A549 (cell line): ENCODE results near the gene SLC25A47. TPM values are rescaled to one million over a fixed set of nuclear protein-coding genes. Genes with fewer than 3 reads are reported as not detected.
"Not testable (repeated sequence)": the region's sequence is repeated elsewhere in the genome, so short reads cannot be mapped to it uniquely, and the experiment has no call there.

Experiments used
- ATAC-seq, 2 experiments: fragments of 200-7000 bp in 1 of 2; fragments of >200 bp in 1 of 2; cut with Nextera tagmentation in 1 of 2; cut with Tn5 transposase in 1 of 2; 3 replicates each; pipeline versions ENCODE4 v1.8.0 to v1.9.1; 2018 to 2020; ENCODE audit warnings: mild to moderate bottlenecking in 1 of 2, moderate library complexity in 1 of 2
- CTCF ChIA-PET: fragments of 300-600 bp; sonication (Branson Sonifier 250); formaldehyde crosslinking; extraction: SDS; loops from one replicate; lab custom pipeline; 2021; ENCODE audit warnings: antibody characterized with exemption, inconsistent platforms; lab: Yijun Ruan, JAX
- POLR2A ChIA-PET: fragments of 350-600 bp; formaldehyde crosslinking; extraction: SDS; loops from one replicate; lab custom pipeline; 2021; ENCODE audit warnings: antibody characterized with exemption, inconsistent platforms; lab: Yijun Ruan, JAX
- DNase-seq, 2 experiments: peaks; one replicate each; pipeline versions ENCODE4 v3.0.0 to v3.0.0-alpha.2; 2011 to 2016; ENCODE audit warnings: low read depth in 1 of 2, low spot score in 1 of 2
- FAIRE-seq: peaks from 2 replicates; lab custom pipeline; 2011; peaks lifted over from hg19 to GRCh38; lab: Jason Lieb, UNC
- H3K27ac ChIP-seq, 2 experiments: fragments of >200 bp; sonication (Bioruptor Twin); formaldehyde crosslinking; 3 replicates each; pipeline ENCODE4 v1.5.1; 2016 to 2017
- H3K4me1 ChIP-seq: fragments of >200 bp; sonication (Bioruptor Twin); formaldehyde crosslinking; 3 replicates; pipeline ENCODE4 v1.6.1; 2016
- H3K4me2 ChIP-seq: fragments of >200 bp; sonication (Bioruptor Twin); formaldehyde crosslinking; 3 replicates; pipeline ENCODE4 v1.6.1; 2016
- H3K4me3 ChIP-seq: fragments of >200 bp; sonication (Bioruptor Twin); formaldehyde crosslinking; 3 replicates; pipeline ENCODE4 v1.5.1; 2016
- H3K9me3 ChIP-seq: fragments of >200 bp; sonication (Bioruptor Twin); formaldehyde crosslinking; 3 replicates; pipeline ENCODE4 v1.6.1; 2016
- CBX2 ChIP-seq: fragments of 200-600 bp; sonication (generic); IDR thresholded peaks from 2 replicates; pipeline ENCODE4 v1.6.1; 2016; ENCODE audit warnings: low read depth, mild to moderate bottlenecking, borderline replicate concordance
- CBX8 ChIP-seq: fragments of 200-600 bp; sonication (generic); IDR thresholded peaks from 2 replicates; pipeline ENCODE4 v1.6.1; 2016
- CEBPB ChIP-seq, 2 experiments: fragments of >200 bp in 1 of 2; sonication (Bioruptor Twin) in 1 of 2; formaldehyde crosslinking in 1 of 2; IDR thresholded peaks; 2 replicates each; pipeline ENCODE4 v1.6.1; 2012 to 2016
- EHMT2 ChIP-seq: fragments of 200-600 bp; sonication (generic); IDR thresholded peaks from 2 replicates; pipeline ENCODE4 v1.6.1; 2016; ENCODE audit warnings: antibody characterized with exemption, low read depth, mild to moderate bottlenecking, moderate library complexity
- FOSL2 ChIP-seq, 2 experiments: fragments of 450-650 bp in 1 of 2; fragments of >200 bp in 1 of 2; sonication (Bioruptor Twin) in 1 of 2; formaldehyde crosslinking; IDR thresholded peaks; 2 replicates each; pipeline versions ENCODE4 v1.5.0 to v1.6.1; 2016 to 2020; ENCODE audit warnings: mild to moderate bottlenecking in 1 of 2, moderate library complexity in 1 of 2
- JUN ChIP-seq, 2 experiments: fragments of >200 bp; sonication (Bioruptor Twin); formaldehyde crosslinking; IDR thresholded peaks; 2 replicates in 1 of 2; 3 replicates in 1 of 2; pipeline ENCODE4 v1.6.1; 2016 to 2017
- JUNB ChIP-seq: fragments of >200 bp; sonication (Bioruptor Twin); formaldehyde crosslinking; IDR thresholded peaks from 2 replicates; pipeline ENCODE4 v1.6.1; 2016
- KDM5A ChIP-seq: fragments of 200-600 bp; sonication (generic); IDR thresholded peaks from 2 replicates; pipeline ENCODE4 v1.6.1; 2016; ENCODE audit warnings: antibody characterized with exemption, mild to moderate bottlenecking
- MAFK ChIP-seq: fragments of 450-650 bp; IDR thresholded peaks from 2 replicates; pipeline ENCODE4 v1.6.1; 2014; ENCODE audit not compliant: partially characterized antibody
- NR3C1 ChIP-seq: fragments of >200 bp; sonication (Bioruptor Twin); formaldehyde crosslinking; IDR thresholded peaks from 3 replicates; pipeline ENCODE4 v1.6.1; 2017
- RAD21 ChIP-seq, 2 experiments: fragments of >200 bp in 1 of 2; sonication (Bioruptor Twin) in 1 of 2; formaldehyde crosslinking in 1 of 2; IDR thresholded peaks in 1 of 2; conservative IDR thresholded peaks in 1 of 2; 2 replicates in 1 of 2; 3 replicates in 1 of 2; pipeline ENCODE4 v1.6.1; 2012 to 2018; ENCODE audit warnings: inconsistent platforms in 1 of 2
- RFX5 ChIP-seq: fragments of 450-650 bp; IDR thresholded peaks from 2 replicates; pipeline ENCODE4 v1.7.1; 2014; ENCODE audit warnings: antibody characterized with exemption, mild to moderate bottlenecking, moderate library complexity
- RNF2 ChIP-seq: fragments of 200-600 bp; sonication (generic); IDR thresholded peaks from 2 replicates; pipeline ENCODE4 v1.6.1; 2016; ENCODE audit warnings: low read depth, mild to moderate bottlenecking, antibody characterized with exemption, moderate library complexity, borderline replicate concordance
- WGBS: methylation state at CpG from one replicate; pipeline ENCODE4 v1.1.6; 2017; ENCODE audit errors: missing lambda C conversion rate; 5-methylcytosine and 5-hydroxymethylcytosine counted together
- polyA plus RNA-seq, 4 experiments: library from polyadenylated mRNA; depleted of rRNA in 3 of 4; stranded (reverse); fragments of >200 nt; fragmentation: RNase III in 1 of 4; extraction: RNeasy Plus Mini Kit Qiagen cat#74134 plus additional on column Dnase treatment in 1 of 4; gene quantifications; 2 replicates in 3 of 4; 3 replicates in 1 of 4; pipeline ENCODE4 v1.2.3, GENCODE V29; 2011 to 2017
- TF ChIP-seq, protein P1 (sequence below): fragments of 450-650 bp; IDR thresholded peaks from 2 replicates; pipeline ENCODE4 v1.6.1; 2014; ENCODE audit warnings: antibody characterized with exemption
- TF ChIP-seq, protein P2 (sequence below): IDR thresholded peaks from 2 replicates; pipeline ENCODE4 v1.6.1; 2012
- TF ChIP-seq, protein P3 (sequence below): fragments of 150-350 bp; IDR thresholded peaks from 2 replicates; pipeline ENCODE4 v1.6.1; 2014; ENCODE audit warnings: low read depth, mild to moderate bottlenecking, low read length
- TF ChIP-seq, protein P4 (sequence below): fragments of >200 bp; sonication (Bioruptor Twin); formaldehyde crosslinking; IDR thresholded peaks from 3 replicates; pipeline ENCODE4 v1.5.1; 2016
- TF ChIP-seq, protein P5 (sequence below): IDR thresholded peaks from 2 replicates; pipeline ENCODE4 v1.6.1; 2012; ENCODE audit warnings: low read depth, borderline replicate concordance

SLC25A47 gene
- polyA plus RNA-seq, 2 of the 4 experiments (the other 2 are of a cell fraction), result not detected

DNA sequence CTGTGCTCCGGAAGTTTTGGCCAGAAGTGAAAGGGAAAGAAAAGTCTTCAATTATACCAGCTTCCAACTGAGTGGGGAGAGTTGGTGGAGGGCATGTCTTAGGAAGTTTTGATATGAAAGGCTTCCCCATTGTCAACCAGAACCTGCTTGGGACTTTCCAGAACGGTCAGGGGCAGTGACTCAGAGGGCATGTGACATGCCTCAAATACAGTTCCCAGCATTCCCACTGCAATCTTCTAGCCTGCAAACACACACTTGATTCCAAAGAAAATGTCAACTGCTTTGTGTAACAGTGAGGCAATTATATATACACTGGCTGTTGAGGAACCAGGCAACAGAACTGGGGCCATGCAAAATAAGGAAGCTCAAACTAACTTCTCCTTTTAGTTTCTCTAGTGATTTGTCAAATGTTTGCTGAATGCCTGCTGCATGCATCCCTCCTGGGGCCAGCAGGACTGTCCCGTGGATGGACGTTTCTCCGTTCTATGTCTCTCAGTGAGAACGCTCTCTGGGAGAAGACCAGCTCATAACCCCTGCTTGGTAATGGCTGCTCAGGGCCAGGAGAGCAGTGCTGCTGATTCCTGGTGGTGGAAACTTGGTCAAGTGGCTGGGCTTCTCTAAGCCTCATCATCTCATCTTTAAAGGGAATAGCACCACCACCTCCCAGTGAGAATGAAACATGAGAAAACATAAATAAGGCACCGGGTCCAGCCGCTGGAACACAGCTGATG, 18.3 kb downstream of the SLC25A47 start:
- ChIA-PET CTCF (interaction anchor here (0.7 to 1.8 kb wide), 6 partner anchors 10 to 313 kb away, joined by 3 to 5 read pairs (median 3); no protein-coding TSS in a partner anchor), POLR2A (no interaction called here)
- FAIRE-seq (peak; percentile 54), ATAC-seq (peak; percentile 83 to 87), DNase-seq (peak; percentile 60 to 75)
- H3K4me1 ChIP-seq, result peaks cover 16% of the 10 kb centered on the region
- H3K27ac ChIP-seq, result peak overlapping the region; percentile 24 to 67; a peak in 5 of 6 replicates
- H3K4me2 ChIP-seq, result peak overlapping the region; percentile 6; the same call in 2 of the 3 replicates
- TF ChIP-seq FOSL2 (IDR thresholded peaks at IDR 0.05) (no peak; the same call in 1 of the 2 replicates), FOSL2 (CRISPR knock-in tag; IDR thresholded peaks at IDR 0.05) (peak; percentile 58), RAD21 (conservative IDR thresholded peaks at IDR 0.05 in 1 of 2, IDR thresholded peaks at IDR 0.05 in 1 of 2) (no peak), EHMT2 (no peak), JUN (IDR thresholded peaks at IDR 0.05) (0 out of 5 replicates have a peak, but pooled peaks of 1 of the 2 experiments have one; percentile 33)
- TF ChIP-seq, protein P1, sequence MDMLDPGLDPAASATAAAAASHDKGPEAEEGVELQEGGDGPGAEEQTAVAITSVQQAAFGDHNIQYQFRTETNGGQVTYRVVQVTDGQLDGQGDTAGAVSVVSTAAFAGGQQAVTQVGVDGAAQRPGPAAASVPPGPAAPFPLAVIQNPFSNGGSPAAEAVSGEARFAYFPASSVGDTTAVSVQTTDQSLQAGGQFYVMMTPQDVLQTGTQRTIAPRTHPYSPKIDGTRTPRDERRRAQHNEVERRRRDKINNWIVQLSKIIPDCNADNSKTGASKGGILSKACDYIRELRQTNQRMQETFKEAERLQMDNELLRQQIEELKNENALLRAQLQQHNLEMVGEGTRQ, result peak; percentile 61; the same call in 1 of the 2 replicates
- TF ChIP-seq, protein P2, sequence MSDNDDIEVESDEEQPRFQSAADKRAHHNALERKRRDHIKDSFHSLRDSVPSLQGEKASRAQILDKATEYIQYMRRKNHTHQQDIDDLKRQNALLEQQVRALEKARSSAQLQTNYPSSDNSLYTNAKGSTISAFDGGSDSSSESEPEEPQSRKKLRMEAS, result peak; percentile 59
- H3K4me3 ChIP-seq, result no peak overlapping the region
- no peaks in the 10 kb centered on the region for H3K9me3 ChIP-seq
- WGBS, result 42% methylated on average over 8 of the region's 8 CpGs

DNA sequence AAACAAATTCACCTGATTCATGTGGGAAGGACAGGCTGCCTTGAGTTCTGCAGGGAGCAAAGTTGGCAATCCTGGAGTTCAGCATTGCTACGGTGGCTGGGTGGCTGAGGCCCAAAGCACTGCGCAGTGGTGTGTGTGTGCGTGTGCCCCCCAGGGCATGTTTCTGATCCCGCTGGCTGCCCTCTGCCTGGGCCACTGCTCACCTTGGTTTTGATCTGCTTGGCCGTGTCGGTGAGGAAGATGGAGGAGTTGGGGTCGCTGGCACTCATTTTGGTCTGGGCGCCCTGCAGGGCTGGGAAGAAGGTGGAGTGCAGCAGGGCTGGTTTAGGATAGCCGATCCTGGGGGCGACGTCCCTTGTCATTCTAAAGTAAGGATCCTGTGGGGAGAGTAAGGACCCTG, 19.1 kb downstream of the SLC25A47 start:
- 95% methylated on average over 11 of the region's 11 CpGs for WGBS
- TF ChIP-seq JUNB (no peak), CBX2 (no peak), CBX8 (no peak), RNF2 (no peak), MAFK (no peak), CEBPB (IDR thresholded peaks at IDR 0.05) (no peak)
- H3K27ac ChIP-seq, result peak overlapping the region; percentile 24 to 67; a peak in 4 of 6 replicates
- CTCF ChIA-PET, result interaction anchor here (0.8 kb wide), 1 partner anchor 56 kb away, joined by 3 read pairs; no protein-coding TSS in a partner anchor
- H3K4me1 ChIP-seq, result peaks cover 16% of the 10 kb centered on the region
- no peaks in the 10 kb centered on the region for H3K9me3 ChIP-seq
- POLR2A ChIA-PET, result no interaction called here
- H3K4me3 ChIP-seq, result no peak overlapping the region
- DNase-seq, result no peak
- no peak for ATAC-seq
- H3K4me2 ChIP-seq, result no peak overlapping the region
- no peak for FAIRE-seq

DNA sequence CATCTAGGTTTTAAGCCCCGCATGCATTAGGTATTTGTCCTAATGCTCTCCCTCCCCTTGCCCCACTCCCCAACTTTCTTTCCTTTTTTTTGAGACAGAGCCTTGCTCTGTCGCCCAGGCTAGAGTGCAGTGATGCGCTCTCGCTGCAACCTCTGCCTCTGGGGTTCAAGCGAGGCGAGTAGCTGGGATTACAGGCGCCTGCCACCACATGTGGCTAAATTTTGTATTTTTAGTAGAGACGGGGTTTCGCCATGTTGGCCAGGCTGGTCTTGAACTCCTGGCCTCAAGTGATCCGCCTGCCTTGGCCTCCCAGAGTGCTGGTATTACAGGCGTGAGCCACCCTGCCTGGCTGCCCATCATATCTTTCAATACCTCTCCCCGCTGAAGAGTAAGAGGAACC, 19.7 kb downstream of the SLC25A47 start:
- H3K9me3 ChIP-seq, H3K4me3 ChIP-seq, ATAC-seq, H3K4me2 ChIP-seq, FAIRE-seq, POLR2A ChIA-PET, DNase-seq, H3K27ac ChIP-seq: not testable (repeated sequence)
- H3K4me1 ChIP-seq, result peaks cover 16% of the 10 kb centered on the region
- 95% methylated on average over 12 of the region's 12 CpGs for WGBS
- CTCF ChIA-PET, result interaction anchor here (0.7 to 1.0 kb wide), 2 partner anchors 12 to 57 kb away, joined by 3 to 4 read pairs; no protein-coding TSS in a partner anchor

DNA sequence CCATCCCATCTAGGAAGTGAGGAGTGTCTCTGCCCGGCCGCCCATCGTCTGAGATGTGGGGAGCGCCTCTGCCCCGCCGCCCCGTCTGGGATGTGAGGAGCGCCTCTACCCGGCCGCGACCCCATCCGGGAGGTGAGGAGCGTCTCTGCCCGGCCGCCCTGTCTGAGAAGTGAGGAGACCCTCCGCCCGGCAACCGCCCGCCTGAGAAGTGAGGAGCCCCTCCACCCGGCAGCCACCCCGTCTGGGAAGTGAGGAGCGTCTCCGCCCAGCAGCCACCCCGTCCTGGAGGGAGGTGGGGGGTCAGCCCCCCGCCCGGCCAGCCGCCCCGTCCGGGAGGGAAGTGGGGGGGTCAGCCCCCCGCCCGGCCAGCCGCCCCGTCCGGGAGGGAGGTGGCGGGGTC, 21.5 kb downstream of the SLC25A47 start:
- H3K4me2 ChIP-seq, DNase-seq, CTCF ChIA-PET, ATAC-seq, H3K27ac ChIP-seq, FAIRE-seq, H3K9me3 ChIP-seq, H3K4me3 ChIP-seq, POLR2A ChIA-PET: not testable (repeated sequence)
- WGBS, result 100% methylated on average over 4 of the region's 35 CpGs
- H3K4me1 ChIP-seq, result peaks cover 16% of the 10 kb centered on the region

DNA sequence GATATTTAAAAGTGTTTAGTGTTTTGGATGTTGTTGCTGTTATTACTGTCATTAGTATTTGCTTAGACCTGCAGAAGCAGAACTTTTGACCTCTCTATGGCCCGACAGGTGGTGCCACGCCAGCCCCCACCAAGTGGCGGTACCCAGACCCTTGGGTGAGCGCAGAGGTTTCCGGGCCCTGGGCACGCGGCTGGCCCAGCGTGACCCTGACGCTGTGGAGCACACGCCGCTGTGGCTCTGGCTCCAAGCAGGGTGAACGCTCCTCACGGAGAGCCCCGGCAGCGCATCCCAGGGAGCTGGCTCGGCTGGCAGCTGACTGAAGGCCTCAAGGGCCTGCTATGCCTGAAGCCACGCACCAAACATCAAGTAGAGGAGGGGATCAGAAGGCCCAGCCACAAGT, 22.6 kb downstream of the SLC25A47 start:
- CTCF ChIA-PET, result interaction anchor here (2.3 kb wide), 1 partner anchor 16 kb away, joined by 11 read pairs; no protein-coding TSS in a partner anchor
- Histone ChIP-seq H3K4me3 (no peak overlapping the region), H3K4me1 (peaks cover 16% of the 10 kb centered on the region), H3K9me3 (no peaks in the 10 kb centered on the region), H3K27ac (no peak overlapping the region), H3K4me2 (no peak overlapping the region)
- no peak for FAIRE-seq
- 97% methylated on average over 15 of the region's 17 CpGs for WGBS
- no peak for ATAC-seq
- POLR2A ChIA-PET, result no interaction called here
- DNase-seq, result no peak
- TF ChIP-seq, protein P3, sequence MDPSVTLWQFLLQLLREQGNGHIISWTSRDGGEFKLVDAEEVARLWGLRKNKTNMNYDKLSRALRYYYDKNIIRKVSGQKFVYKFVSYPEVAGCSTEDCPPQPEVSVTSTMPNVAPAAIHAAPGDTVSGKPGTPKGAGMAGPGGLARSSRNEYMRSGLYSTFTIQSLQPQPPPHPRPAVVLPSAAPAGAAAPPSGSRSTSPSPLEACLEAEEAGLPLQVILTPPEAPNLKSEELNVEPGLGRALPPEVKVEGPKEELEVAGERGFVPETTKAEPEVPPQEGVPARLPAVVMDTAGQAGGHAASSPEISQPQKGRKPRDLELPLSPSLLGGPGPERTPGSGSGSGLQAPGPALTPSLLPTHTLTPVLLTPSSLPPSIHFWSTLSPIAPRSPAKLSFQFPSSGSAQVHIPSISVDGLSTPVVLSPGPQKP, result no peak
- TF ChIP-seq KDM5A (no peak), RFX5 (no peak), CEBPB (IDR thresholded peaks at IDR 0.05) (no peak), NR3C1 (no peak)
- TF ChIP-seq, protein P4, sequence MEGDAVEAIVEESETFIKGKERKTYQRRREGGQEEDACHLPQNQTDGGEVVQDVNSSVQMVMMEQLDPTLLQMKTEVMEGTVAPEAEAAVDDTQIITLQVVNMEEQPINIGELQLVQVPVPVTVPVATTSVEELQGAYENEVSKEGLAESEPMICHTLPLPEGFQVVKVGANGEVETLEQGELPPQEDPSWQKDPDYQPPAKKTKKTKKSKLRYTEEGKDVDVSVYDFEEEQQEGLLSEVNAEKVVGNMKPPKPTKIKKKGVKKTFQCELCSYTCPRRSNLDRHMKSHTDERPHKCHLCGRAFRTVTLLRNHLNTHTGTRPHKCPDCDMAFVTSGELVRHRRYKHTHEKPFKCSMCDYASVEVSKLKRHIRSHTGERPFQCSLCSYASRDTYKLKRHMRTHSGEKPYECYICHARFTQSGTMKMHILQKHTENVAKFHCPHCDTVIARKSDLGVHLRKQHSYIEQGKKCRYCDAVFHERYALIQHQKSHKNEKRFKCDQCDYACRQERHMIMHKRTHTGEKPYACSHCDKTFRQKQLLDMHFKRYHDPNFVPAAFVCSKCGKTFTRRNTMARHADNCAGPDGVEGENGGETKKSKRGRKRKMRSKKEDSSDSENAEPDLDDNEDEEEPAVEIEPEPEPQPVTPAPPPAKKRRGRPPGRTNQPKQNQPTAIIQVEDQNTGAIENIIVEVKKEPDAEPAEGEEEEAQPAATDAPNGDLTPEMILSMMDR, result no peak
- TF ChIP-seq, protein P5, sequence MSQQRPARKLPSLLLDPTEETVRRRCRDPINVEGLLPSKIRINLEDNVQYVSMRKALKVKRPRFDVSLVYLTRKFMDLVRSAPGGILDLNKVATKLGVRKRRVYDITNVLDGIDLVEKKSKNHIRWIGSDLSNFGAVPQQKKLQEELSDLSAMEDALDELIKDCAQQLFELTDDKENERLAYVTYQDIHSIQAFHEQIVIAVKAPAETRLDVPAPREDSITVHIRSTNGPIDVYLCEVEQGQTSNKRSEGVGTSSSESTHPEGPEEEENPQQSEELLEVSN, result no peak
